Common myeloid progenitor, CD34-positive (primary cell): ENCODE results near the gene XRCC3.

ENCODE experiments used
- CTCF ChIA-PET: fragments of 350-600 bp; sonication (Branson Sonifier 250); formaldehyde crosslinking; loops from one replicate; lab custom pipeline; 2021; ENCODE audit warnings: antibody characterized with exemption; lab: Charles Lee
- POLR2A ChIA-PET: fragments of 350-600 bp; sonication (Branson Sonifier 250); formaldehyde crosslinking; loops from one replicate; lab custom pipeline; 2021; ENCODE audit warnings: antibody characterized with exemption; lab: Charles Lee
- DNase-seq, 3 donors: peaks; one replicate each; pipeline versions ENCODE4 v3.0.0 to v3.0.0-alpha.2; 2013
- H3K27ac ChIP-seq, 2 experiments: 1 replicate in 1 of 2; 2 replicates in 1 of 2; pipeline ENCODE4 v1.7.0; 2013; ENCODE audit warnings: inconsistent platforms in 2 of 2, low read length in 2 of 2, mild to moderate bottlenecking in 2 of 2, low read depth in 1 of 2, moderate library complexity in 1 of 2; ENCODE audit not compliant: severe bottlenecking in 2 of 2, insufficient read depth in 1 of 2, poor library complexity in 1 of 2
- H3K27me3 ChIP-seq, 5 experiments: replicated peaks in 2 of 5; 1 replicate in 3 of 5; 2 replicates in 2 of 5; pipeline versions ENCODE4 v1.6.1 to v1.7.0; 2013; ENCODE audit warnings: low read length in 4 of 5, mild to moderate bottlenecking in 2 of 5, moderate library complexity in 2 of 5, inconsistent platforms in 1 of 5; ENCODE audit not compliant: insufficient read depth in 5 of 5, control insufficient read depth in 4 of 5
- H3K36me3 ChIP-seq, 4 experiments: 1 replicate in 2 of 4; 2 replicates in 2 of 4; pipeline versions ENCODE4 v1.6.1 to v1.7.0; 2013; ENCODE audit warnings: low read length in 3 of 4, control low read depth in 1 of 4, mild to moderate bottlenecking in 1 of 4; ENCODE audit not compliant: control insufficient read depth in 4 of 4, insufficient read depth in 4 of 4
- H3K4me1 ChIP-seq, 4 experiments: 1 replicate in 3 of 4; 2 replicates in 1 of 4; pipeline versions ENCODE4 v1.6.1 to v1.7.1; 2013; ENCODE audit warnings: low read length in 3 of 4, mild to moderate bottlenecking in 3 of 4, control low read depth in 1 of 4, inconsistent platforms in 1 of 4, moderate library complexity in 1 of 4; ENCODE audit not compliant: control insufficient read depth in 4 of 4, insufficient read depth in 4 of 4; ENCODE audit errors: control extremely low read depth in 1 of 4
- H3K4me3 ChIP-seq, 7 experiments: 1 replicate in 4 of 7; 2 replicates in 3 of 7; pipeline versions ENCODE4 v1.5.1 to v1.7.0; 2013; ENCODE audit warnings: mild to moderate bottlenecking in 7 of 7, low read length in 6 of 7, moderate library complexity in 6 of 7, inconsistent platforms in 2 of 7, low read depth in 2 of 7, control low read depth in 1 of 7; ENCODE audit not compliant: insufficient read depth in 4 of 7, control insufficient read depth in 1 of 7; ENCODE audit errors: extremely low read depth in 1 of 7
- H3K9me3 ChIP-seq, 5 experiments: 1 replicate in 4 of 5; 2 replicates in 1 of 5; pipeline versions ENCODE4 v1.6.1 to v1.7.1; 2013; ENCODE audit warnings: low read length in 4 of 5, mild to moderate bottlenecking in 2 of 5, inconsistent platforms in 1 of 5, low read depth in 1 of 5, moderate library complexity in 1 of 5; ENCODE audit not compliant: control insufficient read depth in 4 of 5, insufficient read depth in 2 of 5; ENCODE audit errors: control extremely low read depth in 1 of 5
- WGBS: methylation state at CpG from one replicate; pipeline ENCODE4 v1.1.5; 2013; ENCODE audit not compliant: insufficient coverage; 5-methylcytosine and 5-hydroxymethylcytosine counted together

The XRCC3 gene

DNA sequence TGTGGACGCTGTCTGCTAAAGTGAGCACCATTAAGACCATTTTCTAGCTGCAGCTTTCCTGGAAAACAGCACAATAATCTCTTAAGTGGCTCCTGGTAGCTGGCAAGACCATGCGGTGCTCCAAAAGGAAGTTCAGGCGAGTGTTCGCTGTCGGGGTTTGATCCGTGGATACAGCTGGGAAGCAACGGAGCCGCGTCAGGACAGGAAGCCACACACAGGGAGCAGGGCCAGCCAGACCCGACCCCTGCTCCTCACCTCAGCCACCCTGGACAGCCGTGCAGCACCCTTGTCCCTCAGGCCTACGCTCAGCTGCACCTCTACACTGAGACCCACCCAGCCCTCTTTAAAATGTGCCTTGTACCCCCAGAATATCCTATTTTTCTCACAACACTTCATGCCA, 19.8 kb upstream of the XRCC3 start:
- POLR2A ChIA-PET, result no interaction called here
- DNase-seq, result no peak
- H3K36me3 ChIP-seq, result peaks cover 3 to 45% (median 21%) of the 10 kb centered on the region in 4 experiments

GRCh38 chr14:103734081-103734888, 19.0 kb upstream of the XRCC3 start:
- H3K36me3 ChIP-seq, result peaks cover 3 to 49% (median 23%) of the 10 kb centered on the region in 4 experiments
- WGBS, result 97% methylated on average over 16 of the region's 23 CpGs
- ChIA-PET POLR2A (no interaction called here), CTCF (interaction anchor here (1.2 to 1.8 kb wide), 5 partner anchors 8 to 28 kb away, joined by 3 to 9 read pairs (median 4); partner anchors contain the start of genes XRCC3 and ZFYVE21)
- H3K27me3 ChIP-seq, result no peaks in the 10 kb centered on the region
- H3K4me3 ChIP-seq, result no peak overlapping the region
- H3K4me1 ChIP-seq, result peaks cover 0 to 24% (median 7%) of the 10 kb centered on the region in 4 experiments
- H3K9me3 ChIP-seq, result no peaks in the 10 kb centered on the region
- no peak for DNase-seq
- H3K27ac ChIP-seq, result no peak overlapping the region

More for the DNA sequence above, 19.8 kb upstream of the XRCC3 start:
- Histone ChIP-seq H3K9me3 (no peaks in the 10 kb centered on the region), H3K27ac (no peak overlapping the region), H3K4me3 (no peak overlapping the region), H3K4me1 (peaks cover 0 to 17% (median 4%) of the 10 kb centered on the region in 4 experiments), H3K27me3 (no peaks in the 10 kb centered on the region)
- 89% methylated on average over 10 of the region's 12 CpGs for WGBS
- CTCF ChIA-PET, result interaction anchor here (0.9 to 1.8 kb wide), 5 partner anchors 8 to 228 kb away, joined by 3 to 5 read pairs (median 3); partner anchors contain the start of genes XRCC3 and ZFYVE21

GRCh38 chr14:103733651-103734050, 18.4 kb upstream of the XRCC3 start:
- Histone ChIP-seq H3K36me3 (peaks cover 3 to 55% (median 27%) of the 10 kb centered on the region in 4 experiments), H3K27me3 (no peaks in the 10 kb centered on the region)
- WGBS, result 96% methylated on average over 13 of the region's 14 CpGs

GRCh38 chr14:103732868-103733620, 17.8 kb upstream of the XRCC3 start:
- CTCF ChIA-PET, result interaction anchor here (1.7 to 1.8 kb wide), 2 partner anchors 9 to 17 kb away, joined by 5 to 9 read pairs; partner anchors contain the start of genes XRCC3 and ZFYVE21
- Histone ChIP-seq H3K4me3 (no peak overlapping the region), H3K36me3 (peaks cover 3 to 61% (median 30%) of the 10 kb centered on the region in 4 experiments), H3K27ac (no peak overlapping the region), H3K9me3 (no peaks in the 10 kb centered on the region), H3K27me3 (no peaks in the 10 kb centered on the region), H3K4me1 (peaks cover 0 to 36% (median 7%) of the 10 kb centered on the region in 4 experiments)
- WGBS, result 97% methylated on average over 8 of the region's 9 CpGs
- no peak for DNase-seq
- POLR2A ChIA-PET, result no interaction called here

More at GRCh38 chr14:103733651-103734050, 18.4 kb upstream of the XRCC3 start:
- DNase-seq, result no peak
- Histone ChIP-seq H3K27ac (no peak overlapping the region), H3K4me3 (no peak overlapping the region), H3K9me3 (no peaks in the 10 kb centered on the region), H3K4me1 (peaks cover 0 to 30% (median 7%) of the 10 kb centered on the region in 4 experiments)
- POLR2A ChIA-PET, result no interaction called here
- CTCF ChIA-PET, result interaction anchor here (1.7 to 1.8 kb wide), 2 partner anchors 9 to 18 kb away, joined by 5 to 9 read pairs; partner anchors contain the start of genes XRCC3 and ZFYVE21

DNA sequence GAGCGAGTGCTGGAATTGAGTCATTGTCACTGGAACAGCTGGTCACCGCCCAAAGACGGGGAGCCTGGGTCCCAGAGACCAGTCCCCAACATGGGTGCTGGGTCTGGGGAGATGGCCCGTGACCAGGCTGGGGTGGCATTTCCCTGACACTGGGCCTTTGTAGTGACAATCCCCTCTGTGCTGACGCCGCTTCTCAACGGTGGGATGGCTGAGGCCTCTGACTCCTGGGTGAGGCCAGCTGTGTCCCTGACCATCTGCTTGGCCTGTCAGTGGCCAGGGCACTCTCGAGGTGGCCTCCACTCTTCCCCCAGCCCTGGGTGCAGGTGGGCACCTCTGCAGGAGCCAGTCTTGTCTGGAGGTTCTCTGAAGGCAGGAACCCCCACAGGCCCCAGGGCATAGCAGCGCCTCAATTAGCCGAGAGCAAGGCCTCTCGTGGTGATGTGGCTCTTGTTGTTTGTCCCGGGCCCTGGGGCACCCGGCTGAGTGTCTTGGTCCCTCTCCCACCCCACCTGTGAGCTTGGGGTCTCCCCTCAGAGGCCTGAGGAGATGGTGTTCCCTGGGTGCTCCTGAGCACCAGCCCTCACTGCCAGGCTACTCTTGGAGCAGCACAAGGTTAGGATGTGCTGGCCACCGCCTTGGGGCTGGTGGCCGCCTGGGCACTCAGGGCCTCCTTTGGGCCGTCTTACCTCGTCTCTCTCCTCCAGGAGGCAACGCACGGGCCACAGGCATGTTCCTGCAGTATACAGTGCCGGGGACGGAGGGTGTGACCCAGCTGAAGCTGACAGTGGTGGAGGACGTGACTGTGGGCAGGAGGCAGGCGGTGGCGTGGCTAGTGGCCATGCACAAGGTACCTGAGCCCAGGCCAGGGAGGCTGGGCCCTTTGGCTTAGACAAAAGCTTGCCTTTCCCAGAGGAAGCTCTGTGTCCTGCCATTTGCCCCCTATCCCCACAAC, 16.9 kb upstream of the XRCC3 start:
- no peaks in the 10 kb centered on the region for H3K27me3 ChIP-seq
- POLR2A ChIA-PET, result no interaction called here
- peaks cover 0 to 36% (median 7%) of the 10 kb centered on the region in 4 experiments for H3K4me1 ChIP-seq
- no peak overlapping the region for H3K27ac ChIP-seq
- H3K9me3 ChIP-seq, result no peaks in the 10 kb centered on the region
- DNase-seq, result no peak
- no peak overlapping the region for H3K4me3 ChIP-seq
- 97% methylated on average over 21 of the region's 24 CpGs for WGBS
- H3K36me3 ChIP-seq, result peaks cover 3 to 68% (median 33%) of the 10 kb centered on the region in 4 experiments
- CTCF ChIA-PET, result interaction anchor here (1.7 kb wide), 1 partner anchor 10 kb away, joined by 9 read pairs; no protein-coding TSS in a partner anchor

DNA sequence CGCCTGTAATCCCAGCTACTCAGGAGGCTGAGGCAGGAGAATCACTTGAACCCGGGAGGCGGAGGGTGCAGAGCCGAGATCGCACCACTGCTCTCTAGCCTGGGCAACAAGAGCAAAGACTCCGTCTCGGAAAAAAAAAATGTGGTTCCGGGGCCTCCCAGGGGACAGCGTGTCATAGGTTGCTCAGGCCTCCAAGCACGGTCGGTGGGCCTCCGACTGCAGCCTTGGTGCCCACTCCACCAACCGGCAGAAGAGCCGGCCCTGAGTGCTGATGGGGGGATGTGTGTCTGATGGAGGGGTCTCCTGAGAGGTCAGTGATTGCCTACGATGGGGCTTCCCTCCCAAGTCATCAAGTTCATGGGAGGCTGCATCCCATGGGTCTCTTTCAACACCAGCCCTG, 16.2 kb upstream of the XRCC3 start:
- Histone ChIP-seq H3K9me3 (no peaks in the 10 kb centered on the region), H3K36me3 (peaks cover 3 to 71% (median 34%) of the 10 kb centered on the region in 4 experiments), H3K4me3 (no peak overlapping the region), H3K4me1 (peaks cover 0 to 36% (median 7%) of the 10 kb centered on the region in 4 experiments), H3K27ac (no peak overlapping the region), H3K27me3 (no peaks in the 10 kb centered on the region)
- ChIA-PET CTCF (interaction anchor here (1.0 kb wide), 1 partner anchor 13 kb away, joined by 3 read pairs; no protein-coding TSS in a partner anchor), POLR2A (no interaction called here)
- WGBS, result over 99% methylated on average over 13 of the region's 15 CpGs
- DNase-seq, result no peak
